ENCODE results near the gene TSPAN9.

DNA sequence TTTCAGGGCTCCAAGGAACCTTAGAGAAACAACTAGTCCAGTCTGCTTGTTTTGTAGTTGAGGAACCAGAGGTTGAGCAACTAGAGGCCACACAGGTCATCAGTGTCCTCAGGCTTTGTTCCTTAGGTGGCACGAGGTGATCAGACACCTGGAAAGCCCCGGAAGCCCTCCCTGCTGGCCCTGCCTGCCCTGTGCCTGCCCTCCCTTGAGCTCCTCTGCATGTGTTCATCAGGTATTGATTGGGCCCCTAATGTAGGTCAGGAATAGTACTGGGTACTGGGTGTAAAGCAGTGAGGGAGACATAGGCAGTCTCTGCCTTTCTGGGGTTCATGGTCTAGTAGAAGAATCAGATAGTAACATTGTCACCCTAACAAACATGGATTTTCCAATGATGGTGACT is 114.3 kb downstream of the TSPAN9 start:
- no peak for TF ChIP-seq POLR2A (IDR thresholded peaks at IDR 0.05)
- TF ChIP-seq, protein P1, sequence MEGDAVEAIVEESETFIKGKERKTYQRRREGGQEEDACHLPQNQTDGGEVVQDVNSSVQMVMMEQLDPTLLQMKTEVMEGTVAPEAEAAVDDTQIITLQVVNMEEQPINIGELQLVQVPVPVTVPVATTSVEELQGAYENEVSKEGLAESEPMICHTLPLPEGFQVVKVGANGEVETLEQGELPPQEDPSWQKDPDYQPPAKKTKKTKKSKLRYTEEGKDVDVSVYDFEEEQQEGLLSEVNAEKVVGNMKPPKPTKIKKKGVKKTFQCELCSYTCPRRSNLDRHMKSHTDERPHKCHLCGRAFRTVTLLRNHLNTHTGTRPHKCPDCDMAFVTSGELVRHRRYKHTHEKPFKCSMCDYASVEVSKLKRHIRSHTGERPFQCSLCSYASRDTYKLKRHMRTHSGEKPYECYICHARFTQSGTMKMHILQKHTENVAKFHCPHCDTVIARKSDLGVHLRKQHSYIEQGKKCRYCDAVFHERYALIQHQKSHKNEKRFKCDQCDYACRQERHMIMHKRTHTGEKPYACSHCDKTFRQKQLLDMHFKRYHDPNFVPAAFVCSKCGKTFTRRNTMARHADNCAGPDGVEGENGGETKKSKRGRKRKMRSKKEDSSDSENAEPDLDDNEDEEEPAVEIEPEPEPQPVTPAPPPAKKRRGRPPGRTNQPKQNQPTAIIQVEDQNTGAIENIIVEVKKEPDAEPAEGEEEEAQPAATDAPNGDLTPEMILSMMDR (IDR thresholded peaks at IDR 0.05): no peak

Data from body of pancreas (tissue), 4 donors.